RCC 7860 (cell line): ENCODE results near the gene OXCT1.
"Not testable (repeated sequence)": the region's sequence is repeated elsewhere in the genome, so short reads cannot be mapped to it uniquely, and the experiment has no call there.

Experiments used
- DNase-seq: peaks from one replicate; pipeline ENCODE4 v3.0.0-alpha.2; 2015; ENCODE audit warnings: low spot score
- FAIRE-seq: peaks from 2 replicates; lab custom pipeline; 2012; peaks lifted over from hg19 to GRCh38; lab: Jason Lieb, UNC

The OXCT1 gene

GRCh38 chr5:41729381-41729780, 140.8 kb downstream of the OXCT1 start:
- not testable (repeated sequence) for FAIRE-seq, DNase-seq

- FAIRE-seq (no peak), DNase-seq (no peak)
Observed at GRCh38 chr5:41728281-41728680, 141.9 kb downstream of the OXCT1 start.

GRCh38 chr5:41722359-41722950, 147.8 kb downstream of the OXCT1 start:
- FAIRE-seq (no peak), DNase-seq (no peak)

- no peak for FAIRE-seq
- DNase-seq = no peak
Observed at GRCh38 chr5:41721516-41721915, 148.7 kb downstream of the OXCT1 start.

GRCh38 chr5:41716382-41716781, 153.8 kb downstream of the OXCT1 start:
- no peak for DNase-seq
- no peak for FAIRE-seq

- not testable (repeated sequence) for DNase-seq, FAIRE-seq
Observed at GRCh38 chr5:41714446-41714845, 155.8 kb downstream of the OXCT1 start.

GRCh38 chr5:41708604-41708940, 161.7 kb downstream of the OXCT1 start:
- DNase-seq (no peak), FAIRE-seq (no peak)

- no peak for FAIRE-seq
- peak; percentile 45 for DNase-seq
Observed at GRCh38 chr5:41707853-41708603, 162.2 kb downstream of the OXCT1 start.

GRCh38 chr5:41695920-41696582, 174.2 kb downstream of the OXCT1 start:
- FAIRE-seq (no peak), DNase-seq (no peak)

- no peak for FAIRE-seq
- DNase-seq = no peak
Observed at GRCh38 chr5:41686767-41687166, 183.5 kb downstream of the OXCT1 start.

- no peak for DNase-seq
- FAIRE-seq = no peak
Observed at GRCh38 chr5:41686191-41686590, 184.0 kb downstream of the OXCT1 start.

GRCh38 chr5:41683181-41683580, 187.0 kb downstream of the OXCT1 start:
- FAIRE-seq = no peak
- no peak for DNase-seq

GRCh38 chr5:41682641-41683040, 187.6 kb downstream of the OXCT1 start:
- DNase-seq = no peak
- FAIRE-seq = no peak

GRCh38 chr5:41681840-41682239, 188.4 kb downstream of the OXCT1 start:
- DNase-seq = no peak
- FAIRE-seq = no peak
